Measurements from ENCODE around the gene CTU2. TPM values are rescaled to one million over a fixed set of nuclear protein-coding genes. Genes with fewer than 3 reads are reported as not detected.
A peak's percentile ranks its signal among the peaks of the same experiment; 100 is the strongest.

The CTU2 gene
- total RNA-seq, 1 experiment from 2014 or later, result 39.5 TPM

GRCh38 chr16:88696441-88696840 lies 9.9 kb upstream of the CTU2 start:
- no TSS peak for BruUV-seq (replicated peaks)
- Mint-ChIP-seq H3K9me3 (ENCODE audit: low read depth, unreplicated experiment) (no peaks in the 10 kb centered on the region), H3K27me3 (ENCODE audit: unreplicated experiment) (peaks cover 3% of the 10 kb centered on the region), H3K4me3 (ENCODE audit: low read depth, unreplicated experiment) (no peak overlapping the region), H3K36me3 (ENCODE audit: insufficient read depth, unreplicated experiment) (peaks cover 15% of the 10 kb centered on the region), H3K4me1 (ENCODE audit: low read depth, unreplicated experiment) (no peaks in the 10 kb centered on the region), H3K27ac (ENCODE audit: unreplicated experiment) (no peak overlapping the region)
- no peak for TF ChIP-seq CTCF (IDR thresholded peaks at IDR 0.05; ENCODE audit: unreplicated experiment)
- DNase-seq, result no peak
- intact Hi-C loops (cut with micrococcal nuclease; ENCODE audit: unreplicated experiment), result no loop called here
- CTCF ChIA-PET, result no interaction called here

- CTCF ChIA-PET, result no interaction called here
Measured at GRCh38 chr16:88697116-88697830, 9.0 kb upstream of the CTU2 start.

GRCh38 chr16:88697831-88698615 lies 8.3 kb upstream of the CTU2 start:
- H3K4me3 Mint-ChIP-seq (ENCODE audit: low read depth, unreplicated experiment), result no peak overlapping the region
- H3K27me3 Mint-ChIP-seq (ENCODE audit: unreplicated experiment), result no peaks in the 10 kb centered on the region
- intact Hi-C loops (cut with micrococcal nuclease; ENCODE audit: unreplicated experiment), result no loop called here
- BruUV-seq (replicated peaks), result no TSS peak
- no peak overlapping the region for H3K27ac Mint-ChIP-seq (ENCODE audit: unreplicated experiment)
- H3K4me1 Mint-ChIP-seq (ENCODE audit: low read depth, unreplicated experiment), result no peaks in the 10 kb centered on the region
- H3K9me3 Mint-ChIP-seq (ENCODE audit: low read depth, unreplicated experiment), result no peaks in the 10 kb centered on the region
- peak; percentile 54 for TF ChIP-seq CTCF (IDR thresholded peaks at IDR 0.05; ENCODE audit: unreplicated experiment)
- DNase-seq, result peak; percentile 35
- CTCF ChIA-PET, result no interaction called here
- peaks cover 18% of the 10 kb centered on the region for H3K36me3 Mint-ChIP-seq (ENCODE audit: insufficient read depth, unreplicated experiment)

More at GRCh38 chr16:88697116-88697830, 9.0 kb upstream of the CTU2 start:
- intact Hi-C loops (cut with micrococcal nuclease; ENCODE audit: unreplicated experiment), result no loop called here
- H3K27me3 Mint-ChIP-seq (ENCODE audit: unreplicated experiment), result no peaks in the 10 kb centered on the region
- H3K36me3 Mint-ChIP-seq (ENCODE audit: insufficient read depth, unreplicated experiment), result peaks cover 17% of the 10 kb centered on the region
- H3K4me3 Mint-ChIP-seq (ENCODE audit: low read depth, unreplicated experiment), result no peak overlapping the region
- H3K9me3 Mint-ChIP-seq (ENCODE audit: low read depth, unreplicated experiment), result no peaks in the 10 kb centered on the region
- H3K4me1 Mint-ChIP-seq (ENCODE audit: low read depth, unreplicated experiment), result no peaks in the 10 kb centered on the region
- no TSS peak for BruUV-seq (replicated peaks)
- TF ChIP-seq CTCF (IDR thresholded peaks at IDR 0.05; ENCODE audit: unreplicated experiment), result no peak
- H3K27ac Mint-ChIP-seq (ENCODE audit: unreplicated experiment), result no peak overlapping the region
- no peak for DNase-seq

GRCh38 chr16:88698646-88699045 lies 7.7 kb upstream of the CTU2 start:
- no peak for TF ChIP-seq CTCF (IDR thresholded peaks at IDR 0.05; ENCODE audit: unreplicated experiment)
- BruUV-seq (replicated peaks), result no TSS peak
- Mint-ChIP-seq H3K9me3 (ENCODE audit: low read depth, unreplicated experiment) (no peaks in the 10 kb centered on the region), H3K27me3 (ENCODE audit: unreplicated experiment) (no peaks in the 10 kb centered on the region), H3K4me3 (ENCODE audit: low read depth, unreplicated experiment) (no peak overlapping the region), H3K4me1 (ENCODE audit: low read depth, unreplicated experiment) (no peaks in the 10 kb centered on the region), H3K27ac (ENCODE audit: unreplicated experiment) (no peak overlapping the region), H3K36me3 (ENCODE audit: insufficient read depth, unreplicated experiment) (peaks cover 22% of the 10 kb centered on the region)
- no peak for DNase-seq
- CTCF ChIA-PET, result no interaction called here
- intact Hi-C loops (cut with micrococcal nuclease; ENCODE audit: unreplicated experiment), result no loop called here
